Gastroesophageal sphincter (tissue), 4 donors: Measurements from ENCODE around the gene TMEM138. TPM values are rescaled to one million over a fixed set of nuclear protein-coding genes. Genes with fewer than 3 reads are reported as not detected.

Experiments
- ATAC-seq: fragments of 150-250 bp; one replicate; pipeline ENCODE4 v1.9.1; 2016; ENCODE audit warnings: mild to moderate bottlenecking, moderate library complexity
- H3K27ac ChIP-seq, 4 donors: fragments of 200-600 bp; sonication (generic) in 3 of 4; 1 replicate in 3 of 4; 2 replicates in 1 of 4; pipeline ENCODE4 v1.5.1; 2016 to 2019
- H3K27me3 ChIP-seq: fragments of 200-600 bp; sonication (generic); one replicate; pipeline ENCODE4 v1.5.1; 2019
- H3K36me3 ChIP-seq, 2 donors: fragments of 200-600 bp; sonication (generic); one replicate each; pipeline ENCODE4 v1.5.1; 2019; ENCODE audit warnings: control low read depth in 1 of 2
- H3K4me1 ChIP-seq, 3 donors: fragments of 200-600 bp; sonication (generic); 1 replicate in 2 of 3; 2 replicates in 1 of 3; pipeline ENCODE4 v1.5.1; 2016 to 2019; ENCODE audit warnings: control low read depth in 2 of 3
- H3K4me3 ChIP-seq, 2 donors: fragments of 200-600 bp; sonication (generic); one replicate each; pipeline ENCODE4 v1.5.1; 2019; ENCODE audit warnings: mild to moderate bottlenecking in 1 of 2, moderate library complexity in 1 of 2
- H3K9me3 ChIP-seq, 3 donors: fragments of 200-600 bp; sonication (generic); one replicate each; pipeline ENCODE4 v1.5.1; 2017 to 2019; ENCODE audit warnings: control low read depth in 2 of 3
- CTCF ChIP-seq, 4 experiments: fragments of 200-600 bp in 2 of 4; fragments of 450-650 bp in 2 of 4; sonication (generic) in 1 of 4; IDR thresholded peaks; one replicate each; pipeline ENCODE4 v1.5.1; 2017 to 2019; ENCODE audit warnings: antibody characterized with exemption in 4 of 4, mild to moderate bottlenecking in 2 of 4, moderate library complexity in 2 of 4
- EP300 ChIP-seq: sonication (generic); formaldehyde crosslinking; IDR thresholded peaks from one replicate; pipeline ENCODE4 v1.6.1; 2017; ENCODE audit warnings: antibody characterized with exemption, mild to moderate bottlenecking
- POLR2A ChIP-seq, 2 donors: fragments of 450-650 bp; IDR thresholded peaks; one replicate each; pipeline ENCODE4 v1.6.1; 2017; ENCODE audit warnings: antibody characterized with exemption in 2 of 2, mild to moderate bottlenecking in 2 of 2, moderate library complexity in 1 of 2
- POLR2AphosphoS5 ChIP-seq: sonication (generic); formaldehyde crosslinking; IDR thresholded peaks from one replicate; pipeline ENCODE4 v1.6.1; 2017; ENCODE audit warnings: antibody characterized with exemption
- WGBS, 2 donors: methylation state at CpG; one replicate each; pipeline ENCODE4 v1.1.5; 2018; ENCODE audit warnings: low coverage in 1 of 2; 5-methylcytosine and 5-hydroxymethylcytosine counted together
- total RNA-seq, 4 donors: library from RNA; depleted of rRNA; stranded (reverse); fragments of >200 nt; gene quantifications; one replicate each; pipeline ENCODE4 v1.1.0, GENCODE V29; 2016

Gene TMEM138
- total RNA-seq, 4 donors from 2014 or later = 18.3 to 37.0 (median 21.7) TPM

- no CpG with 5 or more reads among the region's 1 CpG for WGBS, 2 donors
- Histone ChIP-seq H3K4me3 (no peak overlapping the region), H3K4me1 (no peaks in the 10 kb centered on the region), H3K27ac (no peak overlapping the region), H3K9me3 (no peaks in the 10 kb centered on the region), H3K36me3 (peaks cover 0 to 98% of the 10 kb centered on the region in 2 donors), H3K27me3 (no peaks in the 10 kb centered on the region)
- ATAC-seq = no peak
- TF ChIP-seq POLR2A (IDR thresholded peaks at IDR 0.05) (no peak), EP300 (no peak), CTCF (IDR thresholded peaks at IDR 0.05) (no peak), POLR2AphosphoS5 (no peak)
These were observed 11.8 kb upstream of the TMEM138 start for GRCh38 chr11:61350336-61350735.

- no peak for ATAC-seq
- no peak overlapping the region for H3K4me3 ChIP-seq
- H3K36me3 ChIP-seq = peaks cover 0 to 98% of the 10 kb centered on the region in 2 donors
- 80% methylated on average over 1 of the region's 8 CpGs; no CpG with 5 or more reads in 1 of the 2 donors for WGBS, 2 donors
- no peak overlapping the region for H3K27ac ChIP-seq
- no peaks in the 10 kb centered on the region for H3K9me3 ChIP-seq
- TF ChIP-seq CTCF (IDR thresholded peaks at IDR 0.05) (no peak), POLR2AphosphoS5 (no peak), EP300 (no peak), POLR2A (IDR thresholded peaks at IDR 0.05) (no peak)
- no peaks in the 10 kb centered on the region for H3K4me1 ChIP-seq
- H3K27me3 ChIP-seq = no peaks in the 10 kb centered on the region
These were observed 11.4 kb upstream of the TMEM138 start for GRCh38 chr11:61350803-61351202.

DNA sequence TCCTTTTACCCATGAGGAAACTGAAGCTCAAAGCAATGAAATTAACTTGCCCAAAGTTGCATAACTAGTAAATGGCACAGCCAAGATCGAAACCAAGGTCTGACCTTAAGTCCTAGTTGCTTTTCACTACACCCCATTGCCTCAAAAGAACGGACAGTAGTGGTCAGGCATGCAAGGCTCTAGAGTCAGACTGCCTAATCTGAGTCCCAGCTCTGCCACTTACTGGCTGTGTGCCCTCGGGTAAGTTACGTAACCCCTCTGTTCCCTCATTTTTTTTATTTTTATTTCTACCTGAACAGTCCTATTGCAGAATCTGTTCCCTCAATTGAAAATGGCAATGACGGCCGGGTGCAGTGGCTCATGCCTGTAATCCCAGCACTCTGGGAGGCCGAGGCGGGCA, 10.1 kb upstream of the TMEM138 start:
- no peak overlapping the region for H3K4me3 ChIP-seq
- peaks cover 0 to 4% (median 0%) of the 10 kb centered on the region in 3 donors for H3K4me1 ChIP-seq
- ATAC-seq = no peak
- H3K27ac ChIP-seq = no peak overlapping the region
- H3K9me3 ChIP-seq = no peaks in the 10 kb centered on the region
- 0 to 61% methylated on average over 1 to 3 of the region's 8 CpGs for WGBS, 2 donors
- no peaks in the 10 kb centered on the region for H3K27me3 ChIP-seq
- peaks cover 0 to 93% of the 10 kb centered on the region in 2 donors for H3K36me3 ChIP-seq
- TF ChIP-seq POLR2AphosphoS5 = no peak
- TF ChIP-seq EP300 = no peak

GRCh38 chr11:61353131-61354067, 8.8 kb upstream of the TMEM138 start:
- H3K27ac ChIP-seq = no peak overlapping the region
- whole genome bisulfite sequencing, 2 donors = 87 to 93% methylated on average over 3 to 8 of the region's 15 CpGs
- TF ChIP-seq CTCF (IDR thresholded peaks at IDR 0.05) (no peak), EP300 (no peak)
- H3K4me3 ChIP-seq = no peak overlapping the region
- H3K36me3 ChIP-seq = peaks cover 0 to 82% of the 10 kb centered on the region in 2 donors
- no peaks in the 10 kb centered on the region for H3K9me3 ChIP-seq
- ATAC-seq = no peak
- no peaks in the 10 kb centered on the region for H3K27me3 ChIP-seq
- H3K4me1 ChIP-seq = peaks cover 0 to 11% (median 0%) of the 10 kb centered on the region in 3 donors

GRCh38 chr11:61354208-61354607, 8.0 kb upstream of the TMEM138 start:
- H3K9me3 ChIP-seq = no peaks in the 10 kb centered on the region
- H3K4me1 ChIP-seq = peaks cover 0 to 11% (median 0%) of the 10 kb centered on the region in 3 donors
- H3K4me3 ChIP-seq = no peak overlapping the region
- WGBS, 2 donors = 76% methylated on average over 2 of the region's 2 CpGs; no CpG with 5 or more reads in 1 of the 2 donors
- no peaks in the 10 kb centered on the region for H3K27me3 ChIP-seq
- peaks cover 0 to 74% of the 10 kb centered on the region in 2 donors for H3K36me3 ChIP-seq
- H3K27ac ChIP-seq = no peak overlapping the region
- TF ChIP-seq POLR2A (IDR thresholded peaks at IDR 0.05) (no peak), POLR2AphosphoS5 (no peak), CTCF (IDR thresholded peaks at IDR 0.05) (no peak), EP300 (no peak)
- no peak for ATAC-seq
